ENCODE results near the gene IKZF1. TPM values are rescaled to one million over a fixed set of nuclear protein-coding genes. Genes with fewer than 3 reads are reported as not detected.

The IKZF1 gene
- total and polyA plus RNA-seq, 2 donors (not counting 1 experiment from before 2014, with no cell fraction given), result 0.01 TPM; not detected in 1

- no peaks in the 10 kb centered on the region for H4K20me1 ChIP-seq (ENCODE audit: control insufficient read depth, extremely low read depth, insufficient read depth, low read length)
- TF ChIP-seq CTCF (conservative IDR thresholded peaks at IDR 0.05 in 1 of 2, IDR thresholded peaks at IDR 0.05 in 1 of 2; ENCODE audit: low read depth in 1 of 2, low read length in 2 of 2), result no peak
- no peak for TF ChIP-seq EZH2 (IDR thresholded peaks at IDR 0.05; ENCODE audit: low read length, missing control alignments)
- DNase-seq (ENCODE audit: low read depth in 2 of 2), result no peak
- H3K27me3 ChIP-seq (ENCODE audit: control insufficient read depth, insufficient read depth, low read length), result no peaks in the 10 kb centered on the region
- no peaks in the 10 kb centered on the region for H3K79me2 ChIP-seq (ENCODE audit: control insufficient read depth, insufficient read depth, low read length)
- no peak overlapping the region for H3K4me3 ChIP-seq (replicated peaks in 1 of 4; ENCODE audit: control extremely low read depth in 1 of 4, insufficient read depth in 1 of 4, low read depth in 3 of 4, low read length in 4 of 4)
- no peak overlapping the region for H3K4me2 ChIP-seq (ENCODE audit: extremely low read depth, insufficient read depth, low read length)
- no peaks in the 10 kb centered on the region for H3K36me3 ChIP-seq (ENCODE audit: control insufficient read depth, insufficient read depth, low read length)
- no peaks in the 10 kb centered on the region for H3K9me3 ChIP-seq (ENCODE audit: control insufficient read depth, insufficient read depth, low read depth, low read length)
- no peak overlapping the region for H2AFZ ChIP-seq (ENCODE audit: low read length)
- no peak overlapping the region for H3K9ac ChIP-seq (ENCODE audit: insufficient read depth, low read length)
- no peak overlapping the region for H3K27ac ChIP-seq (ENCODE audit: insufficient read depth, low read length)
- no peaks in the 10 kb centered on the region for H3K4me1 ChIP-seq (ENCODE audit: control insufficient read depth, extremely low read depth, insufficient read depth, low read length)
Measured at GRCh38 chr7:50281680-50282445, 22.7 kb upstream of the IKZF1 start.

DNA sequence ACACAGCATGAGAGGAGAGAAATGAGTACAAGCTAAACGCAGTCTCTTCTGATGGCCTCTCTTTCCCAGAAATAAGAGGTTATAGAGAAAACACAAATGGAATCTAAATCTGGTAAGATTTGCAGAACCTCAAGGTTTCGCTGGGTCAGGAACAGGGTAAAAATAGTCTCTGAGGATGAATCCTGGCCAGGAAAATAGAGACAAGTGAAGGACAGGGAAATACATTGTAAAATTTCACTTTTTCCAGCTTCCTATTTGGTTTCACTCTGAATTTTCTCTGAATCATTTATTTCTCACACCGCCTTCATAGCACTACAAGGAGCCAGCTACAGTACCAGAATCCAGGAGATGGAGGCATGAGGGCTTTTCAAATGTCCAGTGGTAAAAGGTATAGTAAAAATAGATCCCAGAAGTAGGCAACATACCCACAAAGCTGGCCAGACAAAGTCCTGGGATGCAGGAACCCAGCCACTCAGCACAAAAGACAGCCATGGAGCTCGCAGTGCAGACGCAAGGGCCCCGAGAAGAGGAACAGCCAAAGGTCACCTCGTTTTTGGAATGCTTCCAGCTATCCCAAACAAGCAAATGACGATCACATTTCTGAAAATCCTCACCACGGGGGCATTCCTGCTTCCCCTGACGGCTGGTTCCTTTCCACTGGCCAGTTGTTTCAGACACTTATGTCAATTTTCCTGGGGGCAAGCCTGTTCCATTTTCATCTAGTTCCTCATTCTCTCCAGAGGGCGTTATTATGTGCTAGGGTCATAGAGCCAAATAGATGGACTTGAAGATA lies 21.5 kb upstream of the IKZF1 start:
- no peak for DNase-seq (ENCODE audit: low read depth in 2 of 2)
- no peaks in the 10 kb centered on the region for H3K27me3 ChIP-seq (ENCODE audit: control insufficient read depth, insufficient read depth, low read length)
- H3K27ac ChIP-seq (ENCODE audit: insufficient read depth, low read length), result no peak overlapping the region
- no peaks in the 10 kb centered on the region for H3K9me3 ChIP-seq (ENCODE audit: control insufficient read depth, insufficient read depth, low read depth, low read length)
- no peaks in the 10 kb centered on the region for H3K4me1 ChIP-seq (ENCODE audit: control insufficient read depth, extremely low read depth, insufficient read depth, low read length)
- TF ChIP-seq EZH2 (IDR thresholded peaks at IDR 0.05; ENCODE audit: low read length, missing control alignments) (no peak), CTCF (conservative IDR thresholded peaks at IDR 0.05 in 1 of 2, IDR thresholded peaks at IDR 0.05 in 1 of 2; ENCODE audit: low read depth in 1 of 2, low read length in 2 of 2) (no peak)
- H3K79me2 ChIP-seq (ENCODE audit: control insufficient read depth, insufficient read depth, low read length), result no peaks in the 10 kb centered on the region
- no peak overlapping the region for H3K4me2 ChIP-seq (ENCODE audit: extremely low read depth, insufficient read depth, low read length)
- H3K36me3 ChIP-seq (ENCODE audit: control insufficient read depth, insufficient read depth, low read length), result no peaks in the 10 kb centered on the region
- no peaks in the 10 kb centered on the region for H4K20me1 ChIP-seq (ENCODE audit: control insufficient read depth, extremely low read depth, insufficient read depth, low read length)
- no peak overlapping the region for H2AFZ ChIP-seq (ENCODE audit: low read length)
- H3K4me3 ChIP-seq (replicated peaks in 1 of 4; ENCODE audit: control extremely low read depth in 1 of 4, insufficient read depth in 1 of 4, low read depth in 3 of 4, low read length in 4 of 4), result no peak overlapping the region
- no peak overlapping the region for H3K9ac ChIP-seq (ENCODE audit: insufficient read depth, low read length)

GRCh38 chr7:50283731-50284130 lies 20.8 kb upstream of the IKZF1 start:
- Histone ChIP-seq H3K36me3 (ENCODE audit: control insufficient read depth, insufficient read depth, low read length) (no peaks in the 10 kb centered on the region), H3K9ac (ENCODE audit: insufficient read depth, low read length) (no peak overlapping the region), H3K9me3 (ENCODE audit: control insufficient read depth, insufficient read depth, low read depth, low read length) (no peaks in the 10 kb centered on the region), H3K79me2 (ENCODE audit: control insufficient read depth, insufficient read depth, low read length) (no peaks in the 10 kb centered on the region), H3K27me3 (ENCODE audit: control insufficient read depth, insufficient read depth, low read length) (no peaks in the 10 kb centered on the region), H2AFZ (ENCODE audit: low read length) (no peak overlapping the region), H3K27ac (ENCODE audit: insufficient read depth, low read length) (no peak overlapping the region), H3K4me2 (ENCODE audit: extremely low read depth, insufficient read depth, low read length) (no peak overlapping the region), H4K20me1 (ENCODE audit: control insufficient read depth, extremely low read depth, insufficient read depth, low read length) (no peaks in the 10 kb centered on the region), H3K4me3 (replicated peaks in 1 of 4; ENCODE audit: control extremely low read depth in 1 of 4, insufficient read depth in 1 of 4, low read depth in 3 of 4, low read length in 4 of 4) (no peak overlapping the region), H3K4me1 (ENCODE audit: control insufficient read depth, extremely low read depth, insufficient read depth, low read length) (no peaks in the 10 kb centered on the region)
- no peak for TF ChIP-seq EZH2 (IDR thresholded peaks at IDR 0.05; ENCODE audit: low read length, missing control alignments)
- no peak for TF ChIP-seq CTCF (conservative IDR thresholded peaks at IDR 0.05 in 1 of 2, IDR thresholded peaks at IDR 0.05 in 1 of 2; ENCODE audit: low read depth in 1 of 2, low read length in 2 of 2)
- DNase-seq (ENCODE audit: low read depth in 2 of 2), result no peak
